Measurements from ENCODE around the gene SLC17A2. TPM values are rescaled to one million over a fixed set of nuclear protein-coding genes. Genes with fewer than 3 reads are reported as not detected.

Gene SLC17A2
- total RNA-seq = not detected in 2 replicates
- total RNA-seq (2013) = not detected
- not detected in 2 replicates for polyA plus RNA-seq
- polyA minus RNA-seq = not detected in 2 replicates

GRCh38 chr6:25930532-25931410, at the start of gene SLC17A2:
Gene SLC17A2, minus strand, starts transcription at chr6:25930691. Its CDS starts 4,895 bp downstream, at chr6:25925796.
- Mint-ChIP-seq H3K27me3 (peaks cover 15% of the 10 kb centered on the region), H3K4me1 (no peaks in the 10 kb centered on the region), H3K27ac (no peak within 1 kb of the TSS), H3K9me3 (ENCODE audit: insufficient read depth) (no peaks in the 10 kb centered on the region), H3K4me3 (no peak within 1 kb of the TSS)
- Histone ChIP-seq H3K4me1 (ENCODE audit: control insufficient read depth in 2 of 2, insufficient read depth in 2 of 2, low read length in 2 of 2) (no peaks in the 10 kb centered on the region), H3K36me3 (replicated peaks in 1 of 2; ENCODE audit: control extremely low read depth in 1 of 2, control insufficient read depth in 1 of 2, extremely low read depth in 1 of 2, insufficient read depth in 2 of 2, low read length in 1 of 2) (no peaks in the 10 kb centered on the region), H3K4me3 (ENCODE audit: control extremely low read depth in 1 of 5, extremely low read depth in 1 of 5, insufficient read depth in 1 of 5, low read depth in 2 of 5, low read length in 4 of 5) (no peak within 1 kb of the TSS), H2AFZ (ENCODE audit: insufficient read depth, low read depth, low read length, poor library complexity, severe bottlenecking) (no peak within 1 kb of the TSS), H3K4me2 (replicated peaks; ENCODE audit: low read depth, low read length, poor library complexity, severe bottlenecking) (no peak within 1 kb of the TSS), H3K27ac (ENCODE audit: low read length in 2 of 2) (no peak within 1 kb of the TSS), H3K9ac (ENCODE audit: low read length) (no peak within 1 kb of the TSS), H3K9me3 (ENCODE audit: control extremely low read depth in 1 of 3, control insufficient read depth in 2 of 3, insufficient read depth in 1 of 3, low read length in 2 of 3) (no peaks in the 10 kb centered on the region), H4K20me1 (ENCODE audit: control insufficient read depth, insufficient read depth, low read length, poor library complexity, severe bottlenecking) (no peaks in the 10 kb centered on the region), H3K79me2 (ENCODE audit: control insufficient read depth, insufficient read depth, low read length) (no peaks in the 10 kb centered on the region), H3K27me3 (replicated peaks in 1 of 4; ENCODE audit: control extremely low read depth in 1 of 4, control insufficient read depth in 3 of 4, insufficient read depth in 4 of 4, low read length in 3 of 4) (no peaks in the 10 kb centered on the region)
- WGBS (ENCODE audit: insufficient coverage) = 100% methylated on average over 2 of the region's 9 CpGs
- DNase-seq = no peak
- CTCF ChIA-PET = no interaction called here
- no peak for ATAC-seq (ENCODE audit: low read depth)
- POLR2A ChIA-PET = no interaction called here
- TF ChIP-seq EZH2 (IDR thresholded peaks at IDR 0.05; ENCODE audit: borderline replicate concordance, insufficient read depth, low read depth, low read length, poor library complexity, severe bottlenecking) (no peak), CTCF (IDR thresholded peaks at IDR 0.05) (no peak)
- intact Hi-C loops (cut with micrococcal nuclease) = no loop called here

- H4K20me1 ChIP-seq (ENCODE audit: control insufficient read depth, insufficient read depth, low read length, poor library complexity, severe bottlenecking) = peaks cover 59% of the 10 kb centered on the region
- 100% methylated on average over 3 of the region's 5 CpGs for WGBS (ENCODE audit: insufficient coverage)
- Mint-ChIP-seq H3K4me3 (no peak overlapping the region), H3K27ac (peak overlapping the region; percentile 61), H3K9me3 (ENCODE audit: insufficient read depth) (no peaks in the 10 kb centered on the region), H3K4me1 (peaks cover 56% of the 10 kb centered on the region), H3K27me3 (no peaks in the 10 kb centered on the region)
- H3K27ac ChIP-seq (ENCODE audit: low read length in 2 of 2) = peak overlapping the region in 1 of 2 donors; percentile 5
- no peak overlapping the region for H3K4me3 ChIP-seq (ENCODE audit: control extremely low read depth in 1 of 5, extremely low read depth in 1 of 5, insufficient read depth in 1 of 5, low read depth in 2 of 5, low read length in 4 of 5)
- TF ChIP-seq CTCF (IDR thresholded peaks at IDR 0.05) (no peak), EZH2 (IDR thresholded peaks at IDR 0.05; ENCODE audit: borderline replicate concordance, insufficient read depth, low read depth, low read length, poor library complexity, severe bottlenecking) (no peak)
- DNase-seq (no peak), ATAC-seq (ENCODE audit: low read depth) (no peak)
- peaks cover 53% of the 10 kb centered on the region for H3K79me2 ChIP-seq (ENCODE audit: control insufficient read depth, insufficient read depth, low read length)
- ChIA-PET POLR2A (no interaction called here), CTCF (no interaction called here)
- H3K36me3 ChIP-seq (replicated peaks in 1 of 2; ENCODE audit: control extremely low read depth in 1 of 2, control insufficient read depth in 1 of 2, extremely low read depth in 1 of 2, insufficient read depth in 2 of 2, low read length in 1 of 2) = peaks cover 31 to 95% of the 10 kb centered on the region in 2 experiments
- H3K4me2 ChIP-seq (replicated peaks; ENCODE audit: low read depth, low read length, poor library complexity, severe bottlenecking) = no peak overlapping the region
- no peaks in the 10 kb centered on the region for H3K9me3 ChIP-seq (ENCODE audit: control extremely low read depth in 1 of 3, control insufficient read depth in 2 of 3, insufficient read depth in 1 of 3, low read length in 2 of 3)
- no peak overlapping the region for H2AFZ ChIP-seq (ENCODE audit: insufficient read depth, low read depth, low read length, poor library complexity, severe bottlenecking)
- intact Hi-C loops (cut with micrococcal nuclease) = no loop called here
- H3K9ac ChIP-seq (ENCODE audit: low read length) = no peak overlapping the region
- H3K27me3 ChIP-seq (replicated peaks in 1 of 4; ENCODE audit: control extremely low read depth in 1 of 4, control insufficient read depth in 3 of 4, insufficient read depth in 4 of 4, low read length in 3 of 4) = no peaks in the 10 kb centered on the region
- peaks cover 6 to 20% of the 10 kb centered on the region in 2 donors for H3K4me1 ChIP-seq (ENCODE audit: control insufficient read depth in 2 of 2, insufficient read depth in 2 of 2, low read length in 2 of 2)
Observed at GRCh38 chr6:25975923-25976560, 45.6 kb upstream of the SLC17A2 start.
